ENCODE results near the gene MESP2. TPM values are rescaled to one million over a fixed set of nuclear protein-coding genes. Genes with fewer than 3 reads are reported as not detected.

The MESP2 gene
- total and polyA plus RNA-seq, 2 of the 13 experiments (the other 11 are each of a cell fraction or from before 2014, with no cell fraction given), result not detected

GRCh38 chr15:89772932-89773583, 3.1 kb upstream of the MESP2 start:
- intact Hi-C loops (cut with micrococcal nuclease; ENCODE audit: unreplicated experiment), result no loop called here
- ChIA-PET POLR2A (interaction anchor here (1.0 kb wide), 2 partner anchors 12 to 42 kb away, joined by 3 to 4 read pairs; partner anchors contain the start of gene ANPEP), CTCF (ENCODE audit: low intra/inter-chr PET ratio, low total read pairs) (interaction anchor here (1.0 kb wide), 1 partner anchor 102 kb away, joined by 3 read pairs; no protein-coding TSS in a partner anchor)
- peak; percentile 63 for FAIRE-seq
- H3K27ac ChIP-seq (ENCODE audit: extremely low read length, insufficient read depth, low read length), result no peak overlapping the region
- no peaks in the 10 kb centered on the region for H3K9me3 ChIP-seq (ENCODE audit: low read length)
- no peaks in the 10 kb centered on the region for H4K20me1 ChIP-seq (ENCODE audit: insufficient read depth, low read length)
- DNase-seq (ENCODE audit: low spot score), result peak; percentile 47
- peaks cover 33% of the 10 kb centered on the region for H3K4me1 ChIP-seq (ENCODE audit: insufficient read depth, low read length)
- no TSS peak for BruUV-seq (replicated peaks)
- no peak for TF ChIP-seq HBP1 (CRISPR knock-in tag; IDR thresholded peaks at IDR 0.05; ENCODE audit: low read depth)
- peak; percentile 83 to 89 for TF ChIP-seq MAFK (conservative IDR thresholded peaks at IDR 0.05 in 1 of 2, IDR thresholded peaks at IDR 0.05 in 1 of 2; ENCODE audit: low read length in 2 of 2)
- no peak for TF ChIP-seq ZNF572 (CRISPR knock-in tag; IDR thresholded peaks at IDR 0.05)
- no peak for TF ChIP-seq ZNF766 (CRISPR knock-in tag; IDR thresholded peaks at IDR 0.05; ENCODE audit: borderline replicate concordance)
- TF ChIP-seq REL (CRISPR knock-in tag; conservative IDR thresholded peaks at IDR 0.05), result no peak
- no peak for TF ChIP-seq BORCS8-MEF2B (CRISPR knock-in tag; IDR thresholded peaks at IDR 0.05)
- TF ChIP-seq MAFF (IDR thresholded peaks at IDR 0.05; ENCODE audit: low read depth, low read length), result peak; percentile 84
- no peak for TF ChIP-seq ZFY (CRISPR knock-in tag; IDR thresholded peaks at IDR 0.05)
- TF ChIP-seq TFAP4 (IDR thresholded peaks at IDR 0.05; ENCODE audit: borderline replicate concordance, low read depth), result peak; percentile 60; the same call in 1 of the 2 replicates
- no peak for TF ChIP-seq HOXA3 (CRISPR knock-in tag; IDR thresholded peaks at IDR 0.05)
- no peak for TF ChIP-seq CENPBD1 (CRISPR knock-in tag; IDR thresholded peaks at IDR 0.05; ENCODE audit: borderline replicate concordance, low read depth)
- no peak for TF ChIP-seq TBX3 (IDR thresholded peaks at IDR 0.05; ENCODE audit: borderline replicate concordance)
- TF ChIP-seq KDM5B (CRISPR knock-in tag; IDR thresholded peaks at IDR 0.05; ENCODE audit: borderline replicate concordance), result no peak
- TF ChIP-seq NFE2L2 (IDR thresholded peaks at IDR 0.05; ENCODE audit: low read length), result peak; percentile 78
- WGBS (ENCODE audit: low lambda C conversion rate), result 35% methylated on average over 3 of the region's 3 CpGs
- H3K9ac ChIP-seq (ENCODE audit: insufficient read depth, low read depth, low read length), result no peak overlapping the region
- in situ Hi-C loops (cut with HindIII; ENCODE audit: extremely low pct_ligation_motif_present, low pct_unique_long_range_greater_than_20kb), result no loop called here
- H3K4me3 ChIP-seq (replicated peaks in 1 of 3; ENCODE audit: insufficient read depth in 1 of 3, low read depth in 2 of 3, low read length in 3 of 3), result no peak overlapping the region
- no peak overlapping the region for H2AFZ ChIP-seq (ENCODE audit: low read length)
- no peaks in the 10 kb centered on the region for H3K79me2 ChIP-seq (ENCODE audit: insufficient read depth, low read length)
- no peaks in the 10 kb centered on the region for H3K36me3 ChIP-seq (replicated peaks in 1 of 2; ENCODE audit: control insufficient read depth in 1 of 2, insufficient read depth in 2 of 2, low read length in 2 of 2)
- peak; percentile 64 for ATAC-seq
- H3K4me2 ChIP-seq (ENCODE audit: low read depth, low read length), result no peak overlapping the region
- peaks cover 2 to 8% of the 10 kb centered on the region in 2 experiments; a peak in 3 of 5 replicates for H3K27me3 ChIP-seq (ENCODE audit: control insufficient read depth in 1 of 2, insufficient read depth in 2 of 2, low read length in 2 of 2)
